HG02642 (cell line): ENCODE data around the gene ERC1.

Experiments used
- ATAC-seq: cut with Tn5 transposase; IDR thresholded peaks from one replicate; pipeline ENCODE4 v1.9.1; 2021; ENCODE audit warnings: mild to moderate bottlenecking; ENCODE audit not compliant: unreplicated experiment, poor library complexity

ERC1 gene

GRCh38 chr12:1365703-1366102, 374.7 kb downstream of the ERC1 start:
- no peak for ATAC-seq

GRCh38 chr12:1367331-1368291, 376.6 kb downstream of the ERC1 start:
- ATAC-seq, result no peak

- ATAC-seq, result no peak
Observed at GRCh38 chr12:1369460-1369859, 378.4 kb downstream of the ERC1 start.

- ATAC-seq, result no peak
Observed at GRCh38 chr12:1369938-1370500, 379.0 kb downstream of the ERC1 start.

- no peak for ATAC-seq
Observed at GRCh38 chr12:1373901-1374735, 383.1 kb downstream of the ERC1 start.

- no peak for ATAC-seq
Observed at GRCh38 chr12:1375323-1375722, 384.3 kb downstream of the ERC1 start.

GRCh38 chr12:1377117-1377516, 386.1 kb downstream of the ERC1 start:
- no peak for ATAC-seq

- no peak for ATAC-seq
Observed at GRCh38 chr12:1377681-1378080, 386.7 kb downstream of the ERC1 start.

GRCh38 chr12:1380171-1380851, 389.3 kb downstream of the ERC1 start:
- ATAC-seq, result no peak

- ATAC-seq, result no peak
Observed at GRCh38 chr12:1382151-1382550, 391.1 kb downstream of the ERC1 start.

GRCh38 chr12:1382826-1383225, 391.8 kb downstream of the ERC1 start:
- no peak for ATAC-seq

- no peak for ATAC-seq
Observed at GRCh38 chr12:1383758-1384157, 392.7 kb downstream of the ERC1 start.

- ATAC-seq, result no peak
Observed at GRCh38 chr12:1384910-1385309, 393.9 kb downstream of the ERC1 start.

- no peak for ATAC-seq
Observed at GRCh38 chr12:1391722-1392121, 400.7 kb downstream of the ERC1 start.

GRCh38 chr12:1395421-1395955, 404.5 kb downstream of the ERC1 start:
- no peak for ATAC-seq

- ATAC-seq, result no peak
Observed at GRCh38 chr12:1398673-1399072, 407.6 kb downstream of the ERC1 start.

GRCh38 chr12:1401891-1402290, 410.9 kb downstream of the ERC1 start:
- ATAC-seq, result no peak

- ATAC-seq, result no peak
Observed at GRCh38 chr12:1403417-1403816, 412.4 kb downstream of the ERC1 start.

GRCh38 chr12:1405619-1406018, 414.6 kb downstream of the ERC1 start:
- no peak for ATAC-seq

- ATAC-seq, result no peak
Observed at GRCh38 chr12:1410794-1411193, 419.8 kb downstream of the ERC1 start.
